Panc1 (cell line): ENCODE measurements around the gene NGEF. TPM values are rescaled to one million over a fixed set of nuclear protein-coding genes. Genes with fewer than 3 reads are reported as not detected.

Experiments used
- ATAC-seq: fragments of 200-7000 bp; cut with Tn5 transposase; 2 replicates; pipeline ENCODE4 v1.9.1; 2020; ENCODE audit warnings: mild to moderate bottlenecking, moderate library complexity
- BruUV-seq: library from RNA; stranded (reverse); fragments of 400-500 nt; replicated peaks from 2 replicates; lab custom pipeline; 2021; lab: Mats Ljungman, UMichigan
- CTCF ChIA-PET: fragments of 300-600 bp; sonication (Branson Sonifier 250); formaldehyde crosslinking; loops from one replicate; lab custom pipeline; 2022; ENCODE audit warnings: antibody characterized with exemption; lab: Charles Lee
- POLR2A ChIA-PET: fragments of 300-600 bp; sonication (Branson Sonifier 250); formaldehyde crosslinking; loops from one replicate; lab custom pipeline; 2022; ENCODE audit warnings: antibody characterized with exemption; lab: Charles Lee
- DNase-seq: peaks from one replicate; pipeline ENCODE4 v3.0.0-alpha.2; 2010; ENCODE audit warnings: low read depth, low spot score
- H3K27ac ChIP-seq: 2 replicates; pipeline ENCODE4 v1.5.1; 2011; ENCODE audit warnings: mild to moderate bottlenecking, low read length, inconsistent platforms
- H3K27me3 ChIP-seq: fragments of 200-500 bp; sonication (Bioruptor generic); 2 replicates; pipeline ENCODE4 v1.6.0; 2014; ENCODE audit warnings: low read length, inconsistent platforms; ENCODE audit not compliant: control insufficient read depth, insufficient read depth
- H3K36me3 ChIP-seq: fragments of 200-500 bp; sonication (Bioruptor generic); 2 replicates; pipeline ENCODE4 v1.5.1; 2014; ENCODE audit warnings: inconsistent platforms, mild to moderate bottlenecking, low read length, moderate library complexity; ENCODE audit not compliant: control insufficient read depth, insufficient read depth
- H3K4me1 ChIP-seq: 2 replicates; pipeline ENCODE4 v1.5.1; 2011; ENCODE audit warnings: inconsistent platforms, mild to moderate bottlenecking, low read length, moderate library complexity; ENCODE audit not compliant: control insufficient read depth, insufficient read depth
- H3K4me3 ChIP-seq, 2 experiments: 2 replicates each; pipeline ENCODE4 v1.5.1; 2011 to 2012; ENCODE audit warnings: low read depth in 2 of 2, low read length in 2 of 2, mild to moderate bottlenecking in 2 of 2, inconsistent platforms in 1 of 2, moderate library complexity in 1 of 2
- H3K9me3 ChIP-seq: fragments of 200-500 bp; sonication (Bioruptor generic); 2 replicates; pipeline ENCODE4 v1.5.1; 2014; ENCODE audit warnings: low read depth, mild to moderate bottlenecking, inconsistent platforms, low read length, moderate library complexity; ENCODE audit not compliant: control insufficient read depth, insufficient read depth
- CTCF ChIP-seq: fragments of 450-650 bp; IDR thresholded peaks from 2 replicates; pipeline ENCODE4 v1.5.1; 2017; ENCODE audit warnings: mild to moderate bottlenecking
- POLR2AphosphoS5 ChIP-seq: IDR thresholded peaks from 2 replicates; pipeline ENCODE4 v1.6.1; 2012; ENCODE audit warnings: mild to moderate bottlenecking, low read depth, low read length, moderate library complexity
- SIN3A ChIP-seq: IDR thresholded peaks from 2 replicates; pipeline ENCODE4 v1.6.1; 2012; ENCODE audit warnings: low read depth, mild to moderate bottlenecking, low read length, moderate library complexity, borderline replicate concordance; ENCODE audit not compliant: insufficient read depth
- TCF7L2 ChIP-seq: IDR thresholded peaks from 2 replicates; pipeline ENCODE4 v1.6.1; 2011; ENCODE audit warnings: mild to moderate bottlenecking, low read depth, low read length, inconsistent platforms
- in situ Hi-C: cut with HindIII; loops from 2 replicates; pipeline ENCODE4 v1.10.0; 2016; ENCODE audit warnings: low sequenced_read_pairs, low pct_unique_long_range_greater_than_20kb
- intact Hi-C: fragments of 100-400 bp; cut with micrococcal nuclease; formaldehyde crosslinking; loops from one replicate; pipeline ENCODE4 v1.10.0; 2022; ENCODE audit not compliant: unreplicated experiment
- total RNA-seq: library from RNA; stranded (reverse); gene quantifications from one replicate; pipeline ENCODE4 v1.2.1, GENCODE V29; 2021; ENCODE audit not compliant: unreplicated experiment
- TF ChIP-seq, protein P1 (sequence below), 2 experiments: IDR thresholded peaks; 2 replicates each; pipeline ENCODE4 v1.6.1; 2011 to 2012; ENCODE audit warnings: low read depth in 2 of 2, control low read depth in 1 of 2, low read length in 1 of 2, mild to moderate bottlenecking in 1 of 2, moderate library complexity in 1 of 2; ENCODE audit not compliant: insufficient read depth in 1 of 2

Gene NGEF
- total RNA-seq, 1 experiment from 2014 or later: 17.8 TPM

- Histone ChIP-seq H3K27me3 (no peaks in the 10 kb centered on the region), H3K36me3 (no peaks in the 10 kb centered on the region), H3K4me3 (no peak overlapping the region), H3K4me1 (peaks cover 2% of the 10 kb centered on the region; the same call in 1 of the 2 replicates), H3K27ac (no peak overlapping the region), H3K9me3 (no peaks in the 10 kb centered on the region)
- intact Hi-C loops: no loop called here
- no peak for ATAC-seq
- DNase-seq: no peak
- CTCF ChIA-PET: no interaction called here
- in situ Hi-C loops: no loop called here
- POLR2A ChIA-PET: no interaction called here
- no TSS peak for BruUV-seq
- TF ChIP-seq POLR2AphosphoS5: no peak
- no peak for TF ChIP-seq SIN3A
- TF ChIP-seq TCF7L2: no peak
- TF ChIP-seq CTCF: no peak
- TF ChIP-seq, protein P1, sequence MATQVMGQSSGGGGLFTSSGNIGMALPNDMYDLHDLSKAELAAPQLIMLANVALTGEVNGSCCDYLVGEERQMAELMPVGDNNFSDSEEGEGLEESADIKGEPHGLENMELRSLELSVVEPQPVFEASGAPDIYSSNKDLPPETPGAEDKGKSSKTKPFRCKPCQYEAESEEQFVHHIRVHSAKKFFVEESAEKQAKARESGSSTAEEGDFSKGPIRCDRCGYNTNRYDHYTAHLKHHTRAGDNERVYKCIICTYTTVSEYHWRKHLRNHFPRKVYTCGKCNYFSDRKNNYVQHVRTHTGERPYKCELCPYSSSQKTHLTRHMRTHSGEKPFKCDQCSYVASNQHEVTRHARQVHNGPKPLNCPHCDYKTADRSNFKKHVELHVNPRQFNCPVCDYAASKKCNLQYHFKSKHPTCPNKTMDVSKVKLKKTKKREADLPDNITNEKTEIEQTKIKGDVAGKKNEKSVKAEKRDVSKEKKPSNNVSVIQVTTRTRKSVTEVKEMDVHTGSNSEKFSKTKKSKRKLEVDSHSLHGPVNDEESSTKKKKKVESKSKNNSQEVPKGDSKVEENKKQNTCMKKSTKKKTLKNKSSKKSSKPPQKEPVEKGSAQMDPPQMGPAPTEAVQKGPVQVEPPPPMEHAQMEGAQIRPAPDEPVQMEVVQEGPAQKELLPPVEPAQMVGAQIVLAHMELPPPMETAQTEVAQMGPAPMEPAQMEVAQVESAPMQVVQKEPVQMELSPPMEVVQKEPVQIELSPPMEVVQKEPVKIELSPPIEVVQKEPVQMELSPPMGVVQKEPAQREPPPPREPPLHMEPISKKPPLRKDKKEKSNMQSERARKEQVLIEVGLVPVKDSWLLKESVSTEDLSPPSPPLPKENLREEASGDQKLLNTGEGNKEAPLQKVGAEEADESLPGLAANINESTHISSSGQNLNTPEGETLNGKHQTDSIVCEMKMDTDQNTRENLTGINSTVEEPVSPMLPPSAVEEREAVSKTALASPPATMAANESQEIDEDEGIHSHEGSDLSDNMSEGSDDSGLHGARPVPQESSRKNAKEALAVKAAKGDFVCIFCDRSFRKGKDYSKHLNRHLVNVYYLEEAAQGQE (IDR thresholded peaks at IDR 0.05; ENCODE audit: insufficient read depth in 1 of 2, low read depth in 2 of 2, low read length in 1 of 2): no peak
Observed at GRCh38 chr2:232896111-232896510, 116.9 kb downstream of the NGEF start.

DNA sequence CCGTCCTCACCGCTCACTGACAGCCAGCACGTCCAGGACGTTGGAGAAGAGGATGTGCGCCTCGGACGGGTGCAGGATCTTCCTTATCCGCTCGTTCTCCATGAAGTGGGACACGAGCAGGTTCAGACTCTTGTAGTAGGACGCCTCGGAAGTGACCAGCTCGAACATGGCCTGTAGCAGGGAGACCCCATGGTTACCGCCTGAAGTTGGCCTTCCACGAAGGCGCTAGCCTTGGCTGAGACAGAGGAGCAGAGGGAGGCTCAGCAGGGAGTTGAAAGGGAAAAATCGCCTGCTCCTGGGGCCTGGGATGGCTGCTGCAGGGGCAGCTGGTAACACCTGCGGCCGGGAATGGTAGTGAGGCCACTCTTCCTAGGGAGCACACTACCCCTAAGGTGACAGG is 118.3 kb downstream of the NGEF start:
- no peak overlapping the region for H3K27ac ChIP-seq
- DNase-seq: no peak
- in situ Hi-C loops (no loop called here), intact Hi-C loops (no loop called here)
- TF ChIP-seq TCF7L2 (no peak), CTCF (no peak), SIN3A (no peak), POLR2AphosphoS5 (no peak)
- TF ChIP-seq, protein P1 (IDR thresholded peaks at IDR 0.05; ENCODE audit: insufficient read depth in 1 of 2, low read depth in 2 of 2, low read length in 1 of 2): no peak
- no peaks in the 10 kb centered on the region for H3K36me3 ChIP-seq
- no peaks in the 10 kb centered on the region for H3K4me1 ChIP-seq
- no peak for ATAC-seq
- no peak overlapping the region for H3K4me3 ChIP-seq
- no peaks in the 10 kb centered on the region for H3K9me3 ChIP-seq
- CTCF ChIA-PET: no interaction called here
- BruUV-seq: no TSS peak
- POLR2A ChIA-PET: no interaction called here
- no peaks in the 10 kb centered on the region for H3K27me3 ChIP-seq
